HCT116 (cell line): ENCODE data around the gene SLC27A2. TPM values are rescaled to one million over a fixed set of nuclear protein-coding genes. Genes with fewer than 3 reads are reported as not detected.

ENCODE experiments used
- ATAC-seq: fragments of 200-7000 bp; cut with Tn5 transposase; 2 replicates; pipeline ENCODE4 v1.9.1; 2020; ENCODE audit warnings: mild to moderate bottlenecking, moderate library complexity
- BruUV-seq: library from RNA; stranded (reverse); fragments of 400-500 nt; replicated peaks from 2 replicates; lab custom pipeline; 2021; lab: Mats Ljungman, UMichigan
- CTCF ChIA-PET: fragments of 300-600 bp; sonication (Branson Sonifier 250); formaldehyde crosslinking; loops from one replicate; lab custom pipeline; 2021; ENCODE audit warnings: antibody characterized with exemption; lab: Charles Lee
- POLR2A ChIA-PET: fragments of 300-600, 350-600 bp; sonication (Branson Sonifier 250); formaldehyde crosslinking; loops from one replicate; lab custom pipeline; 2021; ENCODE audit warnings: antibody characterized with exemption; lab: Charles Lee
- RAD21 ChIA-PET, 2 experiments: fragments of 300-600 bp; sonication (Branson Sonifier 250); formaldehyde crosslinking; loops; one replicate each; lab custom pipeline; 2023; ENCODE audit warnings: low total read pairs in 2 of 2; ENCODE audit not compliant: uncharacterized antibody in 2 of 2, unreplicated experiment in 2 of 2, low non-redundant PET in 1 of 2; lab: Charles Lee
- DNase-seq: peaks from one replicate; pipeline ENCODE4 v3.0.0-alpha.2; 2010; ENCODE audit warnings: low read depth, low spot score
- H2AFZ ChIP-seq: fragments of 200-600 bp; shearing (Covaris generic), sonication (generic); 2 replicates; pipeline ENCODE4 v1.6.1; 2017; ENCODE audit warnings: low read depth, mixed run types, mixed read lengths, antibody characterized with exemption, low read length; ENCODE audit not compliant: poor library complexity, severe bottlenecking
- H3K27ac ChIP-seq: 2 replicates; pipeline ENCODE4 v1.5.1; 2012; ENCODE audit warnings: low read depth, low read length
- H3K27me3 ChIP-seq: fragments of 200-600 bp; sonication (generic); 2 replicates; pipeline ENCODE4 v1.6.1; 2016; ENCODE audit warnings: mixed run types, low read length, mixed read lengths; ENCODE audit not compliant: insufficient read depth
- H3K36me3 ChIP-seq, 2 experiments: fragments of 200-500 bp in 1 of 2; fragments of 200-600 bp in 1 of 2; sonication (Bioruptor generic) in 1 of 2; sonication (generic) in 1 of 2; 2 replicates each; pipeline versions ENCODE4 v1.5.1 to v1.6.1; 2014 to 2016; ENCODE audit warnings: low read length in 2 of 2, inconsistent platforms in 1 of 2, mixed read lengths in 1 of 2, mixed run types in 1 of 2; ENCODE audit not compliant: insufficient read depth in 2 of 2, control insufficient read depth in 1 of 2
- H3K4me1 ChIP-seq, 2 experiments: fragments of 200-600 bp in 1 of 2; sonication (generic) in 1 of 2; 2 replicates each; pipeline versions ENCODE4 v1.5.1 to v1.6.1; 2012 to 2017; ENCODE audit warnings: low read length in 2 of 2, inconsistent platforms in 1 of 2, mild to moderate bottlenecking in 1 of 2, mixed read lengths in 1 of 2, mixed run types in 1 of 2, moderate library complexity in 1 of 2; ENCODE audit not compliant: insufficient read depth in 2 of 2, control insufficient read depth in 1 of 2
- H3K4me2 ChIP-seq: fragments of 200-600 bp; sonication (generic); 2 replicates; pipeline ENCODE4 v1.6.1; 2017; ENCODE audit warnings: mixed run types, low read length, mixed read lengths
- H3K4me3 ChIP-seq, 2 experiments: fragments of 200-600 bp in 1 of 2; sonication (generic) in 1 of 2; replicated peaks in 1 of 2; 2 replicates each; pipeline ENCODE4 v1.5.1; 2011 to 2016; ENCODE audit warnings: low read length in 2 of 2, control low read depth in 1 of 2, low read depth in 1 of 2, mild to moderate bottlenecking in 1 of 2, mixed read lengths in 1 of 2, mixed run types in 1 of 2
- H3K79me2 ChIP-seq: fragments of 200-600 bp; sonication (generic); 2 replicates; pipeline ENCODE4 v1.6.1; 2017; ENCODE audit warnings: mild to moderate bottlenecking, mixed run types, low read length, moderate library complexity, mixed read lengths; ENCODE audit not compliant: insufficient read depth
- H3K9ac ChIP-seq: fragments of 200-600 bp; sonication (generic); 2 replicates; pipeline ENCODE4 v1.6.1; 2016; ENCODE audit warnings: low read length, mixed read lengths
- H3K9me2 ChIP-seq: fragments of 200-600 bp; sonication (generic), shearing (Covaris generic); 2 replicates; pipeline ENCODE4 v1.6.1; 2017; ENCODE audit warnings: mixed run types, mild to moderate bottlenecking, moderate library complexity; ENCODE audit not compliant: insufficient read depth
- H3K9me3 ChIP-seq, 2 experiments: fragments of 200-500 bp in 1 of 2; fragments of 200-600 bp in 1 of 2; sonication (Bioruptor generic) in 1 of 2; sonication (generic) in 1 of 2; 2 replicates each; pipeline ENCODE4 v1.6.1; 2014 to 2017; ENCODE audit warnings: low read length in 2 of 2, mixed read lengths in 2 of 2, inconsistent platforms in 1 of 2, low read depth in 1 of 2, mild to moderate bottlenecking in 1 of 2, mixed run types in 1 of 2, moderate library complexity in 1 of 2; ENCODE audit not compliant: control insufficient read depth in 1 of 2, insufficient read depth in 1 of 2
- H4K20me1 ChIP-seq: fragments of 200-600 bp; sonication (generic), shearing (Covaris generic); 2 replicates; pipeline ENCODE4 v1.6.1; 2017; ENCODE audit warnings: mixed run types, mild to moderate bottlenecking, moderate library complexity; ENCODE audit not compliant: insufficient read depth
- CBX3 ChIP-seq: IDR thresholded peaks from 2 replicates; pipeline ENCODE4 v1.6.1; 2012; ENCODE audit warnings: low read depth
- EGR1 ChIP-seq: IDR thresholded peaks from 2 replicates; pipeline ENCODE4 v1.6.1; 2012; ENCODE audit warnings: low read depth
- ELF1 ChIP-seq: IDR thresholded peaks from 2 replicates; pipeline ENCODE4 v1.6.1; 2012; ENCODE audit warnings: low read depth, borderline replicate concordance
- EZH2phosphoT487 ChIP-seq: fragments of 200-600 bp; IDR thresholded peaks from 2 replicates; pipeline ENCODE4 v1.6.1; 2018; ENCODE audit warnings: antibody characterized with exemption, borderline replicate concordance
- FOSL1 ChIP-seq: IDR thresholded peaks from 2 replicates; pipeline ENCODE4 v1.6.1; 2012; ENCODE audit warnings: low read depth
- JUND ChIP-seq: IDR thresholded peaks from 2 replicates; pipeline ENCODE4 v1.6.1; 2012
- POLR2A ChIP-seq: IDR thresholded peaks from 2 replicates; pipeline ENCODE4 v1.7.0; 2011; ENCODE audit warnings: borderline replicate concordance; ENCODE audit not compliant: insufficient read depth, insufficient read length; ENCODE audit errors: extremely low read depth
- POLR2AphosphoS5 ChIP-seq: IDR thresholded peaks from 2 replicates; pipeline ENCODE4 v1.6.1; 2011; ENCODE audit warnings: mild to moderate bottlenecking, low read depth, low read length, moderate library complexity
- RAD21 ChIP-seq: IDR thresholded peaks from 2 replicates; pipeline ENCODE4 v1.6.1; 2012; ENCODE audit warnings: low read depth, mild to moderate bottlenecking
- SP1 ChIP-seq: IDR thresholded peaks from 2 replicates; pipeline ENCODE4 v1.6.1; 2012; ENCODE audit warnings: low read depth
- TCF7L2 ChIP-seq: IDR thresholded peaks from 2 replicates; pipeline ENCODE4 v1.7.0; 2011; ENCODE audit warnings: borderline replicate concordance, inconsistent platforms; ENCODE audit not compliant: insufficient read depth, insufficient read length; ENCODE audit errors: extremely low read depth
- intact Hi-C: fragments of 100-400 bp; cut with micrococcal nuclease; formaldehyde crosslinking; loops from 2 replicates; pipeline ENCODE4 v1.10.0; 2022
- total RNA-seq: library from RNA; stranded (reverse); gene quantifications from one replicate; pipeline ENCODE4 v1.2.1, GENCODE V29; 2021; ENCODE audit not compliant: unreplicated experiment
- TF ChIP-seq, protein P1 (sequence below): IDR thresholded peaks from 2 replicates; pipeline ENCODE4 v1.6.1; 2011; ENCODE audit warnings: mild to moderate bottlenecking, low read length, moderate library complexity; ENCODE audit not compliant: insufficient replicate concordance; ENCODE audit errors: extremely low read depth

Gene SLC27A2
- total RNA-seq, 1 experiment from 2014 or later: 14.0 TPM

DNA sequence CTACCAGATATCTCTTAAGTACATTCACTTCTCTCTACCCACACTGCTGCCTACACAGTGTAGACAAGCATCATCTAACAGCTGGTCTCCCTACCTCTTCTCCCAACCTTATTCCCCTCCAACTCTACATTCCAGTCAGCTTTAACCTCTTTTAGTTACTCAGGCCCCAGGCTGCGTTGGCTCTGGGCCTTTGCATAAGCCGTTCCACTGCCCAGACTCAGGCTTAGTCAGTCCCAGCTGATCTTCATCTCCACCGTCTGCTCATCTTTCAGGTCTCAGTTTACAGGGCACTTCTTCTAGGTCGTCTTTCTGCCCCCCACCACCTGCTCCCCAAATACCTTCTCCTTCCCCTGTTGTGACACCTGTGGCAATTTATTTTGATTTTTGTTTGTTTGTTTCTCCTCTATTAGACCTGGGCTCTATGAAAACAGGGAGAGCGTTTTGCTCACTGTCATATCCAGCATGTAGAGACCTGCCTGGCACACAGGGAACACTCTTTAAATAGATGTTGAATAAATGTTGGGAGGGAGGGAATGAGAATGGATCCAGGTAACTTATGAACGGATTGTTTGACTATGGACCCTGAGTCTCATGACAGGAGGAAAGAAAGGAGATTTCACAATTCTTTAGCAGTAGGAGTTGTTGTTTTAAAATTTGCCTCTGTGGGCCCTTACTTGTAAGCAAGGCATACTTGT, 11.1 kb downstream of the SLC27A2 start:
- no TSS peak for BruUV-seq
- Histone ChIP-seq H3K27me3 (no peaks in the 10 kb centered on the region), H2AFZ (no peak overlapping the region), H3K27ac (no peak overlapping the region)
- ATAC-seq: no peak
- RAD21 ChIA-PET: no interaction called here
- POLR2A ChIA-PET: interaction anchor here (1.5 kb wide), 1 partner anchor 11 kb away, joined by 4 read pairs; the partner anchor contains the start of gene SLC27A2
- no peak for DNase-seq
- no peak for TF ChIP-seq POLR2AphosphoS5
- TF ChIP-seq, protein P1, sequence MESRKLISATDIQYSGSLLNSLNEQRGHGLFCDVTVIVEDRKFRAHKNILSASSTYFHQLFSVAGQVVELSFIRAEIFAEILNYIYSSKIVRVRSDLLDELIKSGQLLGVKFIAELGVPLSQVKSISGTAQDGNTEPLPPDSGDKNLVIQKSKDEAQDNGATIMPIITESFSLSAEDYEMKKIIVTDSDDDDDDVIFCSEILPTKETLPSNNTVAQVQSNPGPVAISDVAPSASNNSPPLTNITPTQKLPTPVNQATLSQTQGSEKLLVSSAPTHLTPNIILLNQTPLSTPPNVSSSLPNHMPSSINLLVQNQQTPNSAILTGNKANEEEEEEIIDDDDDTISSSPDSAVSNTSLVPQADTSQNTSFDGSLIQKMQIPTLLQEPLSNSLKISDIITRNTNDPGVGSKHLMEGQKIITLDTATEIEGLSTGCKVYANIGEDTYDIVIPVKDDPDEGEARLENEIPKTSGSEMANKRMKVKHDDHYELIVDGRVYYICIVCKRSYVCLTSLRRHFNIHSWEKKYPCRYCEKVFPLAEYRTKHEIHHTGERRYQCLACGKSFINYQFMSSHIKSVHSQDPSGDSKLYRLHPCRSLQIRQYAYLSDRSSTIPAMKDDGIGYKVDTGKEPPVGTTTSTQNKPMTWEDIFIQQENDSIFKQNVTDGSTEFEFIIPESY: no peak
- TF ChIP-seq CBX3: no peak
- TF ChIP-seq EGR1: no peak
- no peak for TF ChIP-seq SP1
- TF ChIP-seq JUND: no peak
- TF ChIP-seq TCF7L2: no peak
- no peak for TF ChIP-seq FOSL1
- no peak for TF ChIP-seq POLR2A
- TF ChIP-seq EZH2phosphoT487: no peak
- no peak for TF ChIP-seq RAD21
- no peak for TF ChIP-seq ELF1
- TF ChIP-seq, all 23 proteins: peak for 0
- intact Hi-C loops: no loop called here
- no peaks in the 10 kb centered on the region for H3K36me3 ChIP-seq
- no peaks in the 10 kb centered on the region for H3K9me2 ChIP-seq
- no peaks in the 10 kb centered on the region for H3K4me1 ChIP-seq
- H3K9ac ChIP-seq: no peak overlapping the region
- H4K20me1 ChIP-seq: no peaks in the 10 kb centered on the region
- H3K79me2 ChIP-seq: no peaks in the 10 kb centered on the region
- CTCF ChIA-PET: no interaction called here
- no peak overlapping the region for H3K4me2 ChIP-seq
- no peaks in the 10 kb centered on the region for H3K9me3 ChIP-seq
- H3K4me3 ChIP-seq: no peak overlapping the region
